Epithelial cell of prostate (primary cell): Measurements from ENCODE around the gene ATP1B4.
"Not testable (repeated sequence)": the region's sequence is repeated elsewhere in the genome, so short reads cannot be mapped to it uniquely, and the experiment has no call there.

Experiments used
- DNase-seq: peaks from one replicate; pipeline ENCODE4 v3.0.0-alpha.2; 2011; ENCODE audit warnings: low read depth, low spot score
- H3K27ac ChIP-seq: fragments of 450-650 bp; 2 replicates; pipeline ENCODE4 v1.5.1; 2017; ENCODE audit warnings: mild to moderate bottlenecking

The ATP1B4 gene

GRCh38 chrX:120361764-120362305, at the start of gene ATP1B4:
ATP1B4 (plus strand) TSS chrX:120362089; CDS start chrX:120362169, 80 bp downstream.
- no peak for DNase-seq
- no peak within 1 kb of the TSS for H3K27ac ChIP-seq

GRCh38 chrX:120315776-120316175, 46.1 kb upstream of the ATP1B4 start:
- DNase-seq, result no peak

GRCh38 chrX:120316587-120317283, 45.2 kb upstream of the ATP1B4 start:
- H3K27ac ChIP-seq, result peak overlapping the region; percentile 59
- no peak for DNase-seq

More at GRCh38 chrX:120315776-120316175, 46.1 kb upstream of the ATP1B4 start:
- peak overlapping the region; percentile 59 for H3K27ac ChIP-seq

GRCh38 chrX:120318411-120318810, 43.5 kb upstream of the ATP1B4 start:
- DNase-seq, result no peak
- H3K27ac ChIP-seq, result no peak overlapping the region

DNA sequence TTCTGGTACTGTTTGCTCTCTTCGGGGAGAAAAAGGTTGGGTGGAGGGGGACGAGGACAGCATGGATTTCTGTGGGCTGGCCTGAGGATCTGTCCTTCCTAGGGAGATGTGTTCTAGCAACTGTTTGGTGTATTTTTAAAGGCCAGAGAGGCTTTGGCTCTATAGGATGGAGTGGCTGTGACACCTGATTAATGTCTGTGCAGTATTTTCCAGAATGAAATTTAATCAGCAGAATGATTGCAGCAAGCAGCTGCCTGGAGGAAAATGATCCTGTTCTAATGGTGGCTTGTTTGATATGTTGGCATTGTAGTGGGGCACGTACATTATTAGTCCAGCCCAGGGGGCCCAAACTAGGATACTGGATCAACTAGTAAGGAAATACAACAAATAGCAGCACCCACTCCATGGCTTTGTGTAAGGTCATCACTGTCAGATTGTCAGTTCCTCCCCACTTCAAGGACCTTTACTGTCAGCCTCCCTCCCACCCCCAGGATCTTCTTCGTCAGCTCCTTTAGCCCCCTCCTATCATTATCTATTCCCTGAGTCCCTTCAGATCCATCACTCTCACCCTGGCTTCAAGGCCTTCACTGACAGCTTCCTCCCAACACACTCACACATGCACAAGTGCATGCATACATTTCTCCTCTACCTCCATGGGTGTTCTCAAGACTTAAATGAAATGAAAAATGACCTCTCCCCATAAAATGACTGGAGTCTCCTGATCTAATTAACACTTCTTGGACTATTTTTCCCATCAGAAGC, 40.2 kb upstream of the ATP1B4 start:
- no peak overlapping the region for H3K27ac ChIP-seq
- DNase-seq, result no peak

GRCh38 chrX:120331116-120331515, 30.8 kb upstream of the ATP1B4 start:
- no peak for DNase-seq
- no peak overlapping the region for H3K27ac ChIP-seq

DNA sequence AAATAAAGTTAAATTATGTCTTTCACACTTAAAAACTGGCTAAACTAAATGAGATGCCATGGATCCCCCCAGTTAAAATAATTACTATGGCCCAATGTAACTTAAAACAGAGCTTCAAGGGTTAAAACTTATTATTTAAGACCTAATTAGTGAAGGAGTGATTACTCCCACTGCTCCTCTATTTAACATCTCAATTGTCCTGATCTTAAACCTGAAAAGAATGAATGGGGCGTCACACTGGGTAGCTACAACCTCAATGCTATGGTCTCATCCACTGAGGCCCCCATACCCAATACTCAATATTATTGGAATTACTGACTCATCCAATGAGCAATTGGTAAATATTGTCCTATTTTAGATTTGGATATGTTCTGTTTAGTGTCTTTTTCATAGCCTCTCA, 29.5 kb upstream of the ATP1B4 start:
- H3K27ac ChIP-seq, result no peak overlapping the region
- no peak for DNase-seq

GRCh38 chrX:120334151-120334550, 27.7 kb upstream of the ATP1B4 start:
- no peak for DNase-seq
- H3K27ac ChIP-seq, result no peak overlapping the region

DNA sequence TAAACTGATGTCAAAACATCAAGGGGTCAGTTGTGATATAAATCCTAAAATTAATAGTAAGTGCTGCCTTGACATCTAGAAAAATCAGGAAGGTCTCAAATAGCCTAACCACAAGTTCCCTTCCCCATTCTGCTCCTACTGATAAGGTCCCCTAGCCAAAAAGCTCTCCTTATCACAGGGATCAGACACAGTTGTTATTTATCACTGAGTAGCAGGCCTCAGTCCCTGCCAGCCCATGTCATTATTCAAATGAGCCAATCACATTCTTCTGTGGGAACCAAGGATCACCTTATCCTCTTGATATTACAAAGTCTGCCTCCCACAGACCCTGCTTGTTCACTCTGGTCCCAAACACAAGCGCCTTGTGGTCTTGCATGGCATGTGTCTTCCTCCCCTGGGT, 27.3 kb upstream of the ATP1B4 start:
- DNase-seq, result no peak
- no peak overlapping the region for H3K27ac ChIP-seq

DNA sequence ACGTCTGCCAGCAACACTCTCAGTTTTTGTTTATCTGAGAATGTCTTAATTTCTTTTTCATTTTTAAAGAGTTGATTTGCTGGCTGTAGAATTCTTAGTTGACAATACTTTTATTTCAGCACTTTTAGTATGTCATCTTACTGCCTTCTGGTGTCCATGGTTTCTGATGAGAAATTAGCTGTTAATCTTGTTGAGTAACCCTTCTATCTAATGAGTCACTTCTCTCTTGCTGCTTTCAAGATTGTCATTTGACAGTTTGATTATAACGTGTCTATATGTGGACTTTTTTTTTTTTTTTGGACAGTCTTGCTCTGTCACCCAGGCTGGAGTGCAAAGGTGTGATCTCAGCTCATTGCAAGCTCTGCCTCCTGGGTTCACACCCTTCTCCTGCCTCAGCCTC, 26.6 kb upstream of the ATP1B4 start:
- DNase-seq, result no peak
- no peak overlapping the region for H3K27ac ChIP-seq

GRCh38 chrX:120336899-120337298, 25.0 kb upstream of the ATP1B4 start:
- H3K27ac ChIP-seq, result no peak overlapping the region
- DNase-seq, result no peak

- not testable (repeated sequence) for DNase-seq, H3K27ac ChIP-seq
Measured at GRCh38 chrX:120344566-120344965, 17.3 kb upstream of the ATP1B4 start.

- H3K27ac ChIP-seq, result no peak overlapping the region
- no peak for DNase-seq
Measured at GRCh38 chrX:120350450-120351138, 11.3 kb upstream of the ATP1B4 start.

DNA sequence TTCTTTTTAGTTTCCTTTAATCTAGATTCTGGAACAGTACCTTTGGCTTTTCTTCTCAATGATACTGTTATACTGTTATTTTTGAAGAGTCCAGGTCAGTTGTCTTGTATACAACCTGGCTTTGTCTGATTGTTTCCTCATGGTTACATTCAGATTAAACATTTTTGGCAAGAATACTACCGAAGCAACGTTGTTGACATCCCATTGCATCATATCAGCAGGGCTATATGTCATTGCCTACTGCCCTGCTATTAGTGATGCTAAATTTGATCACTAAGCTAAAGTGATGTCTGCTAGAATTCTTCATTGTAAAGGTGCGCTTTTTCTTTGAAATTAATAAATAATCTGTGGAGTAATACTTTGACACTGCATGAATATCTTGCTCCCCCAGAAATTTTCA, 5.8 kb upstream of the ATP1B4 start:
- H3K27ac ChIP-seq, result no peak overlapping the region
- DNase-seq, result no peak

- H3K27ac ChIP-seq, result no peak overlapping the region
- no peak for DNase-seq
Measured at GRCh38 chrX:120357186-120357585, 4.7 kb upstream of the ATP1B4 start.

GRCh38 chrX:120358737-120359456, 3.0 kb upstream of the ATP1B4 start:
- H3K27ac ChIP-seq, result no peak overlapping the region
- DNase-seq, result peak; percentile 1

- no peak overlapping the region for H3K27ac ChIP-seq
- DNase-seq, result no peak
Measured at GRCh38 chrX:120365320-120365719, 3.4 kb downstream of the ATP1B4 start.

- no peak overlapping the region for H3K27ac ChIP-seq
- DNase-seq, result no peak
Measured at GRCh38 chrX:120365968-120366367, 4.1 kb downstream of the ATP1B4 start.

- no peak for DNase-seq
Measured at GRCh38 chrX:120366794-120367193, 4.9 kb downstream of the ATP1B4 start.

GRCh38 chrX:120367402-120368109, 5.7 kb downstream of the ATP1B4 start:
- H3K27ac ChIP-seq, result no peak overlapping the region
- DNase-seq, result no peak

More at GRCh38 chrX:120366794-120367193, 4.9 kb downstream of the ATP1B4 start:
- no peak overlapping the region for H3K27ac ChIP-seq
